Measurements from ENCODE around the gene OXT.

The OXT gene

GRCh38 chr20:3071610-3072529, at the start of gene OXT:
Gene OXT, plus strand, starts transcription at chr20:3071620. Its CDS starts 36 bp downstream, at chr20:3071656.
- DNase-seq (ENCODE audit: low read depth, low spot score), result peak; percentile 36

GRCh38 chr20:3021777-3022176, 49.6 kb upstream of the OXT start:
- DNase-seq (ENCODE audit: low read depth, low spot score), result no peak

GRCh38 chr20:3022559-3023490, 48.6 kb upstream of the OXT start:
- DNase-seq (ENCODE audit: low read depth, low spot score), result peak; percentile 55

GRCh38 chr20:3027987-3028386, 43.4 kb upstream of the OXT start:
- no peak for DNase-seq (ENCODE audit: low read depth, low spot score)

- no peak for DNase-seq (ENCODE audit: low read depth, low spot score)
Measured at GRCh38 chr20:3031524-3032147, 39.8 kb upstream of the OXT start.

- no peak for DNase-seq (ENCODE audit: low read depth, low spot score)
Measured at GRCh38 chr20:3032624-3033023, 38.8 kb upstream of the OXT start.

- DNase-seq (ENCODE audit: low read depth, low spot score), result no peak
Measured at GRCh38 chr20:3037654-3038053, 33.8 kb upstream of the OXT start.

- no peak for DNase-seq (ENCODE audit: low read depth, low spot score)
Measured at GRCh38 chr20:3038454-3038853, 33.0 kb upstream of the OXT start.

GRCh38 chr20:3039426-3039825, 32.0 kb upstream of the OXT start:
- no peak for DNase-seq (ENCODE audit: low read depth, low spot score)

- no peak for DNase-seq (ENCODE audit: low read depth, low spot score)
Measured at GRCh38 chr20:3040086-3040485, 31.3 kb upstream of the OXT start.

- DNase-seq (ENCODE audit: low read depth, low spot score), result no peak
Measured at GRCh38 chr20:3041854-3042409, 29.5 kb upstream of the OXT start.

GRCh38 chr20:3042625-3043024, 28.8 kb upstream of the OXT start:
- DNase-seq (ENCODE audit: low read depth, low spot score), result no peak

GRCh38 chr20:3043322-3043721, 28.1 kb upstream of the OXT start, which contains the start of gene GNRH2:
Gene GNRH2, plus strand, starts transcription at chr20:3043622. Its CDS starts 793 bp downstream, at chr20:3044415.
- DNase-seq (ENCODE audit: low read depth, low spot score), result no peak

- no peak for DNase-seq (ENCODE audit: low read depth, low spot score)
Measured at GRCh38 chr20:3044336-3044965, 27.0 kb upstream of the OXT start.

GRCh38 chr20:3045042-3045815, 26.2 kb upstream of the OXT start:
- peak; percentile 15 for DNase-seq (ENCODE audit: low read depth, low spot score)

GRCh38 chr20:3045816-3046676, 25.4 kb upstream of the OXT start, which contains the start of gene MRPS26:
Gene MRPS26, plus strand, starts transcription at chr20:3046052. Its CDS starts 17 bp downstream, at chr20:3046069.
- peak; percentile 90 for DNase-seq (ENCODE audit: low read depth, low spot score)

- peak; percentile 53 for DNase-seq (ENCODE audit: low read depth, low spot score)
Measured at GRCh38 chr20:3046677-3047462, 24.6 kb upstream of the OXT start.

All from ELF-1 (cell line).